Stimulated activated CD4-positive, alpha-beta T cell treated with anti-CD3 and anti-CD28 coated beads, TNF-alpha, amount 100 ng/mL, for 24 hours (primary cell): Measurements from ENCODE around the gene UBE2I.
A peak's percentile ranks its signal among the peaks of the same experiment; 100 is the strongest.

ENCODE experiments used
- DNase-seq, 3 experiments: peaks; one replicate each; pipeline ENCODE4 v3.0.0-alpha.2; 2020; ENCODE audit warnings: low read depth in 3 of 3

UBE2I gene

DNA sequence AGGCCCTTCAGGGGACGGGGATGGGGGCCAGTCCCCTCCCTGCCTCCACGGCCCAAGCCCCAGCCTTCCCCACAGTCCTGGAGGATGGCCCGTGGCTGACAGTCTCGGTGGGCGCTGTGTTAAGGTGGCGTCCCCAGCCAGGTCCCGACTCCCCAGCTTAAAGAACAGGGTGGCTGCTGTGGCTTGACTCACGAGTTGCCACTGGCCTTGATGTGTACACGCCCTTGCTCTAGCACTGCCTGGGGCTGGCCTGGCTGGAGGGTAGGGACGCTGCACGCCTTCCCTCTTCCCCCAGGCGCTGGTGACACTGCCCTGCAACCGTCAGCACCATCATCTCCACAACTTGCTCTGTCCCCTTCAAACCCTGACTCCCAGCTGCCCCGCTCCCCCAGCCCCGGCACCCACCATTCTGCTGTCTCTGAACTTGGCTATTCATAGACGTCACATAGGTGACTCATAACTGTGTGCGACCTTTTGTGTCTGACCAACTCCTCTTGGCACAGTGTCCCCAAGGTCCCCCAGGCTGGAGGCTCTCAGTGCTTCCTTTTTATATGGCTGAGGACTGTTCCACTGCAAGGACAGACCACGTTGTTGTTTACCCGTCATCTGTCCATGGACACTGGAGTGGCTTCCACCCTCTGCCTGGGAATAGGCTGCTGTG lies 48.6 kb downstream of the UBE2I start:
- DNase-seq = no peak

GRCh38 chr16:1361685-1362360 lies 52.4 kb downstream of the UBE2I start:
- no peak for DNase-seq

- DNase-seq = no peak
These were observed 53.4 kb downstream of the UBE2I start for GRCh38 chr16:1362807-1363206.

- DNase-seq = peak; percentile 43 to 66 (median 50)
These were observed 54.1 kb downstream of the UBE2I start for GRCh38 chr16:1363501-1364041.

GRCh38 chr16:1364510-1364909 lies 55.1 kb downstream of the UBE2I start:
- DNase-seq = no peak

- no peak for DNase-seq
These were observed 56.8 kb downstream of the UBE2I start for GRCh38 chr16:1366060-1366711.

- no peak for DNase-seq
These were observed 57.4 kb downstream of the UBE2I start for GRCh38 chr16:1366712-1367299.

- DNase-seq = no peak
These were observed 58.2 kb downstream of the UBE2I start for GRCh38 chr16:1367486-1368174.

GRCh38 chr16:1371054-1371978 lies 61.9 kb downstream of the UBE2I start:
- no peak for DNase-seq

DNA sequence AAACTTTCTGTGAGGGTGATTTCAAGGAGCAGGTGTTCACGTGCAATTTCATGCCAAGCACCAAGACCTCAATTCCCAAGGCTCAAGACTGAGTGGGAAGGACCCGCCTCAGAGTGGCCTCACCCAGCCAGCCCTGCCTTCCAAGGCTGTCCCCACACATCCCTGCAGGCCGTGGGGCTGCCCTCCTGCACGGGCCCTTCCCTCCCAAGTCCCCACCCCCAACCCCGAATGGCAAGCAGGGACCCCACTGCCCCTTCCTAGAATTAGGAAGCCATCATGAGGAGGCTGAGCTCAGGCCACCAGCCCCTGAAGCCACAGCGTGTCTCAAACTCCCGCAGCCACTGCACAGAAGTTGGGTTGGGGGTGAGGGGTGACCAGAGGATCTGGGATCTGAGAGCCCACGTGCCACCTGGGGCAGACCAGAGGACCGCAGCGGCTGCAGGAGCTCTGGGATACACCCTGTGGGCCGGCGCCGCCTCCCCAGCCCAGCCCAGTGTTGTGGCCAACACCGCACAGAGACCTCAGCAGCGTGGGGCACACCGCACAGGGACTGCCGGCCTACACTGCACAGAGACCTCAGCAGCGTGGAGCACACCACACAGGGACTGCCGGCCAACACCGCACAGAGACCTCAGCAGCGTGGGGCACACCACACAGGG lies 63.0 kb downstream of the UBE2I start:
- no peak for DNase-seq

- DNase-seq = no peak
These were observed 65.2 kb downstream of the UBE2I start for GRCh38 chr16:1374418-1375297.

- DNase-seq = no peak
These were observed 65.8 kb downstream of the UBE2I start for GRCh38 chr16:1375298-1375640.

DNA sequence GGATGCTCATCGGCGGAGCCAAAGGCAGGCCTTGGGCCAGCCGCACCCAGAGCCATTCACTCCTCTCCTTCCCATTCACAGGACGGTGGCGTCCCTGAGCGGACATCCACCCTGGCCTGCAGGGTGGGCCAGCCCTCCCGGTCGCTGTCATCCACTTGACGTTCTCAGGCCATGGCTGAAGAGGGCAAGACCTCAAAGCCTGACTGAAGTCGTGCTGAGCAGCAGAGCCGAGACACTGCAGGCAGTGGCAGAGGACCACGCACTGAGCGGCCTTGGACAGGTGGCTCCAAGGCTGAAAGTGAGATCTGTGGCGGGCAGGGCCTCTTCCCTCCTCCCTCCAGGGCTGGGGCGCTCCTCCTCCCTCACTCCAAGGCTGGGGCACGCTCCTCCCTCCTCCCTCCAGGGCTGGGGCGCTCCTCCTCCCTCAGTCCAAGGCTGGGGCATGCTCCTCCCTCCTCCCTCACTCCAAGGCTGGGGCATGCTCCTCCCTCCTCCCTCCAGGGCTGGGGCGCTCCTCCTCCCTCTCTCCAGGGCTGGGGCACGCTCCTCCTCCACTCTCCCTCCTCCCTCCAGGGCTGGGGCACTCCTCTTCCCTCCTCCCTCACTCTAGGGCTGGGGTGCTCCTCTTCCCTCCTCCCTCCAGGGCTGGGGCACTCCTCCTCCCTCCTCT lies 66.4 kb downstream of the UBE2I start:
- DNase-seq = no peak
